CD8-positive, alpha-beta memory T cell (primary cell): ENCODE results near the gene LIF. TPM values are rescaled to one million over a fixed set of nuclear protein-coding genes. Genes with fewer than 3 reads are reported as not detected.
A peak's percentile ranks its signal among the peaks of the same experiment; 100 is the strongest.

ENCODE experiments used
- CTCF ChIA-PET: fragments of 350-600 bp; sonication (Branson Sonifier 250); formaldehyde crosslinking; loops from one replicate; lab custom pipeline; 2021; ENCODE audit warnings: antibody characterized with exemption; lab: Charles Lee
- POLR2A ChIA-PET: fragments of 350-600 bp; sonication (Branson Sonifier 250); formaldehyde crosslinking; loops from one replicate; lab custom pipeline; 2021; ENCODE audit warnings: antibody characterized with exemption; lab: Charles Lee
- DNase-seq, 5 donors: peaks; one replicate each; pipeline versions ENCODE4 v3.0.0 to v3.0.0-alpha.2; 2020 to 2022; ENCODE audit warnings: mixed read lengths in 1 of 5
- H3K27ac ChIP-seq: one replicate; pipeline ENCODE4 v1.7.0; 2013; ENCODE audit warnings: low read depth, mild to moderate bottlenecking, low read length, moderate library complexity
- H3K27me3 ChIP-seq: 2 replicates; pipeline ENCODE4 v1.7.0; 2013; ENCODE audit warnings: low read length, mild to moderate bottlenecking; ENCODE audit not compliant: insufficient read depth, poor library complexity, severe bottlenecking
- H3K36me3 ChIP-seq: 2 replicates; pipeline ENCODE4 v1.7.0; 2013; ENCODE audit warnings: mild to moderate bottlenecking, low read length, moderate library complexity; ENCODE audit not compliant: insufficient read depth
- H3K4me1 ChIP-seq: 2 replicates; pipeline ENCODE4 v1.7.0; 2013; ENCODE audit warnings: mild to moderate bottlenecking, low read length, moderate library complexity; ENCODE audit not compliant: insufficient read depth
- H3K4me3 ChIP-seq: 2 replicates; pipeline ENCODE4 v1.7.0; 2013; ENCODE audit warnings: mild to moderate bottlenecking, low read length
- H3K9me3 ChIP-seq: 2 replicates; pipeline ENCODE4 v1.7.0; 2013; ENCODE audit warnings: mild to moderate bottlenecking, low read length
- H3K27ac Mint-ChIP-seq, 8 donors: one replicate each; pipeline ENCODE4 v1.8.0; 2020 to 2021; ENCODE audit warnings: mixed read lengths in 8 of 8, mild to moderate bottlenecking in 6 of 8, inconsistent platforms in 3 of 8, moderate library complexity in 3 of 8
- H3K27me3 Mint-ChIP-seq, 2 donors: one replicate each; pipeline ENCODE4 v1.8.0; 2020 to 2021; ENCODE audit warnings: mixed read lengths in 2 of 2, mild to moderate bottlenecking in 1 of 2, moderate library complexity in 1 of 2
- H3K36me3 Mint-ChIP-seq, 3 donors: one replicate each; pipeline ENCODE4 v1.8.0; 2020 to 2021; ENCODE audit warnings: mixed read lengths in 3 of 3, inconsistent platforms in 1 of 3, mild to moderate bottlenecking in 1 of 3
- H3K4me1 Mint-ChIP-seq, 3 donors: one replicate each; pipeline ENCODE4 v1.8.0; 2020 to 2021; ENCODE audit warnings: mixed read lengths in 3 of 3, inconsistent platforms in 1 of 3, mild to moderate bottlenecking in 1 of 3
- H3K4me3 Mint-ChIP-seq, 7 donors: one replicate each; pipeline ENCODE4 v1.8.0; 2020 to 2021; ENCODE audit warnings: mixed read lengths in 7 of 7, mild to moderate bottlenecking in 6 of 7, moderate library complexity in 4 of 7, inconsistent platforms in 2 of 7
- H3K9me3 Mint-ChIP-seq, 5 donors: one replicate each; pipeline ENCODE4 v1.8.0; 2020 to 2022; ENCODE audit warnings: mixed read lengths in 5 of 5, mild to moderate bottlenecking in 3 of 5, moderate library complexity in 2 of 5, inconsistent platforms in 1 of 5
- polyA plus RNA-seq: library from polyadenylated mRNA; unstranded; fragments of 300-500 nt; fragmentation: Illumina TruSeq; gene quantifications from one replicate; pipeline ENCODE4 v1.2.3, GENCODE V29; 2021
- total RNA-seq, 2 experiments: library from RNA; stranded (reverse); gene quantifications; one replicate each; pipeline ENCODE4 v1.2.3, GENCODE V29; 2021

LIF gene
- total and polyA plus RNA-seq, 3 experiments from 2014 or later = 87.5 to 88.6 TPM; not detected in 1

- POLR2A ChIA-PET = no interaction called here
- no peaks in the 10 kb centered on the region for H3K9me3 Mint-ChIP-seq
- H3K27ac Mint-ChIP-seq = no peak overlapping the region
Measured at GRCh38 chr22:30251711-30252110, 5.2 kb upstream of the LIF start.

GRCh38 chr22:30250661-30251267 lies 4.2 kb upstream of the LIF start:
- Mint-ChIP-seq H3K4me3 (no peak overlapping the region), H3K9me3 (no peaks in the 10 kb centered on the region), H3K27me3 (peaks cover 9 to 23% of the 10 kb centered on the region in 2 donors), H3K36me3 (no peaks in the 10 kb centered on the region), H3K4me1 (peaks cover 18 to 26% (median 19%) of the 10 kb centered on the region in 3 donors), H3K27ac (no peak overlapping the region)
- no peak for DNase-seq
- H3K9me3 ChIP-seq = no peaks in the 10 kb centered on the region
- CTCF ChIA-PET = no interaction called here
- POLR2A ChIA-PET = no interaction called here
- no peak overlapping the region for H3K27ac ChIP-seq
- no peaks in the 10 kb centered on the region for H3K27me3 ChIP-seq
- no peak overlapping the region for H3K4me3 ChIP-seq
- no peaks in the 10 kb centered on the region for H3K36me3 ChIP-seq
- peaks cover 16% of the 10 kb centered on the region for H3K4me1 ChIP-seq

More at GRCh38 chr22:30251711-30252110, 5.2 kb upstream of the LIF start:
- H3K4me1 Mint-ChIP-seq = peaks cover 14 to 17% (median 15%) of the 10 kb centered on the region in 3 donors
- CTCF ChIA-PET = no interaction called here
- Histone ChIP-seq H3K4me1 (peaks cover 9% of the 10 kb centered on the region), H3K27ac (no peak overlapping the region), H3K27me3 (no peaks in the 10 kb centered on the region), H3K4me3 (no peak overlapping the region), H3K36me3 (no peaks in the 10 kb centered on the region), H3K9me3 (no peaks in the 10 kb centered on the region)
- no peak for DNase-seq
- no peak overlapping the region for H3K4me3 Mint-ChIP-seq
- peaks cover 7 to 17% of the 10 kb centered on the region in 2 donors for H3K27me3 Mint-ChIP-seq
- no peaks in the 10 kb centered on the region for H3K36me3 Mint-ChIP-seq

- ChIA-PET POLR2A (no interaction called here), CTCF (no interaction called here)
- no peak for DNase-seq
- Mint-ChIP-seq H3K4me3 (peak overlapping the region in 1 of 7 donors; percentile 24), H3K27me3 (peaks cover 9 to 23% of the 10 kb centered on the region in 2 donors), H3K27ac (peak overlapping the region in 1 of 8 donors; percentile 27), H3K9me3 (no peaks in the 10 kb centered on the region), H3K36me3 (no peaks in the 10 kb centered on the region), H3K4me1 (peaks cover 22 to 31% (median 24%) of the 10 kb centered on the region in 3 donors)
- Histone ChIP-seq H3K27ac (no peak overlapping the region), H3K9me3 (no peaks in the 10 kb centered on the region), H3K4me1 (peaks cover 19% of the 10 kb centered on the region), H3K4me3 (no peak overlapping the region), H3K36me3 (no peaks in the 10 kb centered on the region), H3K27me3 (no peaks in the 10 kb centered on the region)
Measured at GRCh38 chr22:30250039-30250565, 3.5 kb upstream of the LIF start.

- H3K4me3 Mint-ChIP-seq = peak overlapping the region in 1 of 7 donors; percentile 24
- no peaks in the 10 kb centered on the region for H3K36me3 Mint-ChIP-seq
- Histone ChIP-seq H3K36me3 (no peaks in the 10 kb centered on the region), H3K27me3 (no peaks in the 10 kb centered on the region), H3K4me1 (peaks cover 19% of the 10 kb centered on the region), H3K9me3 (no peaks in the 10 kb centered on the region), H3K4me3 (no peak overlapping the region), H3K27ac (no peak overlapping the region)
- H3K9me3 Mint-ChIP-seq = no peaks in the 10 kb centered on the region
- DNase-seq = no peak
- H3K4me1 Mint-ChIP-seq = peaks cover 24 to 31% (median 24%) of the 10 kb centered on the region in 3 donors
- H3K27me3 Mint-ChIP-seq = peaks cover 9 to 27% of the 10 kb centered on the region in 2 donors
- peak overlapping the region in 1 of 8 donors; percentile 27 for H3K27ac Mint-ChIP-seq
- POLR2A ChIA-PET = no interaction called here
- CTCF ChIA-PET = no interaction called here
Measured at GRCh38 chr22:30249049-30250038, 2.8 kb upstream of the LIF start.

GRCh38 chr22:30248484-30248883 lies 1.9 kb upstream of the LIF start:
- H3K36me3 Mint-ChIP-seq = no peaks in the 10 kb centered on the region
- CTCF ChIA-PET = interaction anchor here (1.3 kb wide), 1 partner anchor 15 kb away, joined by 5 read pairs; no protein-coding TSS in a partner anchor
- H3K9me3 Mint-ChIP-seq = no peaks in the 10 kb centered on the region
- peaks cover 24 to 31% (median 24%) of the 10 kb centered on the region in 3 donors for H3K4me1 Mint-ChIP-seq
- peak overlapping the region in 3 of 7 donors; percentile 22 to 62 (median 42) for H3K4me3 Mint-ChIP-seq
- H3K27ac Mint-ChIP-seq = peak overlapping the region in 1 of 8 donors; percentile 7
- no peak overlapping the region for H3K4me3 ChIP-seq
- peaks cover 9 to 30% of the 10 kb centered on the region in 2 donors for H3K27me3 Mint-ChIP-seq
- no peaks in the 10 kb centered on the region for H3K36me3 ChIP-seq
- no peaks in the 10 kb centered on the region for H3K9me3 ChIP-seq
- H3K4me1 ChIP-seq = peaks cover 19% of the 10 kb centered on the region
- no peaks in the 10 kb centered on the region for H3K27me3 ChIP-seq
- POLR2A ChIA-PET = no interaction called here
- no peak overlapping the region for H3K27ac ChIP-seq
- no peak for DNase-seq

GRCh38 chr22:30247974-30248373 lies 1.4 kb upstream of the LIF start:
- H3K4me3 Mint-ChIP-seq = peak overlapping the region in 3 of 7 donors; percentile 10 to 42 (median 22)
- POLR2A ChIA-PET = no interaction called here
- peaks cover 19% of the 10 kb centered on the region for H3K4me1 ChIP-seq
- H3K27ac Mint-ChIP-seq = no peak overlapping the region
- no peaks in the 10 kb centered on the region for H3K36me3 ChIP-seq
- no peak for DNase-seq
- H3K27ac ChIP-seq = no peak overlapping the region
- peaks cover 9 to 30% of the 10 kb centered on the region in 2 donors for H3K27me3 Mint-ChIP-seq
- CTCF ChIA-PET = interaction anchor here (1.3 kb wide), 1 partner anchor 16 kb away, joined by 5 read pairs; no protein-coding TSS in a partner anchor
- no peak overlapping the region for H3K4me3 ChIP-seq
- no peaks in the 10 kb centered on the region for H3K9me3 Mint-ChIP-seq
- H3K36me3 Mint-ChIP-seq = no peaks in the 10 kb centered on the region
- no peaks in the 10 kb centered on the region for H3K27me3 ChIP-seq
- peaks cover 22 to 31% (median 23%) of the 10 kb centered on the region in 3 donors for H3K4me1 Mint-ChIP-seq
- no peaks in the 10 kb centered on the region for H3K9me3 ChIP-seq

GRCh38 chr22:30247561-30247960 lies 1.0 kb upstream of the LIF start:
- DNase-seq = no peak
- Mint-ChIP-seq H3K4me1 (peaks cover 19 to 31% (median 21%) of the 10 kb centered on the region in 3 donors), H3K9me3 (no peaks in the 10 kb centered on the region), H3K27ac (no peak overlapping the region), H3K36me3 (no peaks in the 10 kb centered on the region), H3K4me3 (peak overlapping the region in 2 of 7 donors; percentile 15 to 36), H3K27me3 (peaks cover 10 to 30% of the 10 kb centered on the region in 2 donors)
- no peak overlapping the region for H3K4me3 ChIP-seq
- no peaks in the 10 kb centered on the region for H3K9me3 ChIP-seq
- H3K27ac ChIP-seq = no peak overlapping the region
- peaks cover 19% of the 10 kb centered on the region for H3K4me1 ChIP-seq
- no peaks in the 10 kb centered on the region for H3K36me3 ChIP-seq
- ChIA-PET CTCF (interaction anchor here (1.3 kb wide), 1 partner anchor 16 kb away, joined by 5 read pairs; no protein-coding TSS in a partner anchor), POLR2A (no interaction called here)
- H3K27me3 ChIP-seq = no peaks in the 10 kb centered on the region
